Ishikawa (cell line): ENCODE measurements around the gene TNRC6C.

Experiments used
- CEBPB ChIP-seq: IDR thresholded peaks from 2 replicates; pipeline ENCODE4 v1.6.1; 2012
- CREB1 ChIP-seq: IDR thresholded peaks from 2 replicates; pipeline ENCODE4 v1.6.1; 2012; ENCODE audit warnings: low read depth
- EGR1 ChIP-seq: IDR thresholded peaks from 2 replicates; pipeline ENCODE4 v1.6.1; 2012
- EP300 ChIP-seq: IDR thresholded peaks from 2 replicates; pipeline ENCODE4 v1.6.1; 2012; ENCODE audit warnings: borderline replicate concordance
- FOXM1 ChIP-seq: IDR thresholded peaks from 2 replicates; pipeline ENCODE4 v1.6.1; 2012; ENCODE audit warnings: low read depth, borderline replicate concordance
- NFIC ChIP-seq: IDR thresholded peaks from 2 replicates; pipeline ENCODE4 v1.6.1; 2012
- RAD21 ChIP-seq: IDR thresholded peaks from 2 replicates; pipeline ENCODE4 v1.6.1; 2012; ENCODE audit warnings: low read depth
- TAF1 ChIP-seq: IDR thresholded peaks from 2 replicates; pipeline ENCODE4 v1.6.1; 2012; ENCODE audit warnings: low read depth, mild to moderate bottlenecking
- TCF12 ChIP-seq: IDR thresholded peaks from 2 replicates; pipeline ENCODE4 v1.6.1; 2012; ENCODE audit warnings: low read depth
- TEAD4 ChIP-seq: IDR thresholded peaks from 2 replicates; pipeline ENCODE4 v1.6.1; 2012
- YY1 ChIP-seq: IDR thresholded peaks from 2 replicates; pipeline ENCODE4 v1.6.1; 2012; ENCODE audit warnings: low read depth
- ZBTB7A ChIP-seq: IDR thresholded peaks from 2 replicates; pipeline ENCODE4 v1.6.1; 2012; ENCODE audit warnings: low read depth
- TF ChIP-seq, protein P1 (sequence below): IDR thresholded peaks from 2 replicates; pipeline ENCODE4 v1.6.1; 2012
- TF ChIP-seq, protein P2 (sequence below): IDR thresholded peaks from 2 replicates; pipeline ENCODE4 v1.6.1; 2012
- TF ChIP-seq, protein P3 (sequence below): IDR thresholded peaks from 2 replicates; pipeline ENCODE4 v1.6.1; 2012; ENCODE audit warnings: low read depth, mild to moderate bottlenecking

TNRC6C gene

DNA sequence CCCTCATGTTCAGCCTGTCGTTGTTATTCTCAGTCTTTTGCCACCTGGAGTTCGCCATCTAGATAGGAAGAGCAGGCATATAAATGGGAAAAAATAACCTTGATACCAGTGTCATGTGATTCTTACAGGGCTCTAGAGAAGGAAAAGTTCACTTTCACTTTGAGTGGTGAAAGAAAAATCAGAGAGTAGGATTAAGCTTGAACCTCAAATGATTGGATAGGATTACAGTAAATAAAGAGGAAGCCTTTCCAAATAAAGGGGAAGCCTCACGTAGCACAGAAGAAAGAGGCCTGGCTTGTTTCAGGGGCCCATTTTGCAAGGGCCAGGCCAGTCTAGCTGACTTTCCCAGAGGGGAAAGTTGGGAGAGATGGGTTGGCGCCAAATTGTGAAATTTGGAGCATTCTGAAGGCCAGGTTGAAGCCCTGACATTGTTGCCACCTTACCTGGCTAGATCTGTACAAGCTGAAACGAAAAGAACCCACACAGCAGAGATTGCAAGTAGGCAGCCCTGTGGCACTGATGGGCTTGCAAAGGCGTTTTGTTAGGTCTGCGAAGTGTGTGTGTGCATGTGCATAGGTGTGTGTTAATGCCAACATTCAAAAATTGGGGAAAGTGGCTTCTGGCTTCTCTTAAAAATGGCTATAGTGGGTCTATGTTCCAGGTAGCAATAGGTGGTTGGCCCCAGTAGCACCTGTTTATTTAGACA is 131.2 kb downstream of the TNRC6C start:
- no peak for TF ChIP-seq CREB1
- TF ChIP-seq EP300, result no peak
- TF ChIP-seq, protein P1, sequence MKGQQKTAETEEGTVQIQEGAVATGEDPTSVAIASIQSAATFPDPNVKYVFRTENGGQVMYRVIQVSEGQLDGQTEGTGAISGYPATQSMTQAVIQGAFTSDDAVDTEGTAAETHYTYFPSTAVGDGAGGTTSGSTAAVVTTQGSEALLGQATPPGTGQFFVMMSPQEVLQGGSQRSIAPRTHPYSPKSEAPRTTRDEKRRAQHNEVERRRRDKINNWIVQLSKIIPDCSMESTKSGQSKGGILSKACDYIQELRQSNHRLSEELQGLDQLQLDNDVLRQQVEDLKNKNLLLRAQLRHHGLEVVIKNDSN, result no peak
- no peak for TF ChIP-seq RAD21
- no peak for TF ChIP-seq TCF12
- no peak for TF ChIP-seq NFIC
- TF ChIP-seq CEBPB, result no peak
- TF ChIP-seq, protein P2, sequence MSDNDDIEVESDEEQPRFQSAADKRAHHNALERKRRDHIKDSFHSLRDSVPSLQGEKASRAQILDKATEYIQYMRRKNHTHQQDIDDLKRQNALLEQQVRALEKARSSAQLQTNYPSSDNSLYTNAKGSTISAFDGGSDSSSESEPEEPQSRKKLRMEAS, result no peak
- TF ChIP-seq ZBTB7A, result no peak
- TF ChIP-seq YY1, result no peak
- no peak for TF ChIP-seq TAF1
- no peak for TF ChIP-seq FOXM1
- TF ChIP-seq, protein P3, sequence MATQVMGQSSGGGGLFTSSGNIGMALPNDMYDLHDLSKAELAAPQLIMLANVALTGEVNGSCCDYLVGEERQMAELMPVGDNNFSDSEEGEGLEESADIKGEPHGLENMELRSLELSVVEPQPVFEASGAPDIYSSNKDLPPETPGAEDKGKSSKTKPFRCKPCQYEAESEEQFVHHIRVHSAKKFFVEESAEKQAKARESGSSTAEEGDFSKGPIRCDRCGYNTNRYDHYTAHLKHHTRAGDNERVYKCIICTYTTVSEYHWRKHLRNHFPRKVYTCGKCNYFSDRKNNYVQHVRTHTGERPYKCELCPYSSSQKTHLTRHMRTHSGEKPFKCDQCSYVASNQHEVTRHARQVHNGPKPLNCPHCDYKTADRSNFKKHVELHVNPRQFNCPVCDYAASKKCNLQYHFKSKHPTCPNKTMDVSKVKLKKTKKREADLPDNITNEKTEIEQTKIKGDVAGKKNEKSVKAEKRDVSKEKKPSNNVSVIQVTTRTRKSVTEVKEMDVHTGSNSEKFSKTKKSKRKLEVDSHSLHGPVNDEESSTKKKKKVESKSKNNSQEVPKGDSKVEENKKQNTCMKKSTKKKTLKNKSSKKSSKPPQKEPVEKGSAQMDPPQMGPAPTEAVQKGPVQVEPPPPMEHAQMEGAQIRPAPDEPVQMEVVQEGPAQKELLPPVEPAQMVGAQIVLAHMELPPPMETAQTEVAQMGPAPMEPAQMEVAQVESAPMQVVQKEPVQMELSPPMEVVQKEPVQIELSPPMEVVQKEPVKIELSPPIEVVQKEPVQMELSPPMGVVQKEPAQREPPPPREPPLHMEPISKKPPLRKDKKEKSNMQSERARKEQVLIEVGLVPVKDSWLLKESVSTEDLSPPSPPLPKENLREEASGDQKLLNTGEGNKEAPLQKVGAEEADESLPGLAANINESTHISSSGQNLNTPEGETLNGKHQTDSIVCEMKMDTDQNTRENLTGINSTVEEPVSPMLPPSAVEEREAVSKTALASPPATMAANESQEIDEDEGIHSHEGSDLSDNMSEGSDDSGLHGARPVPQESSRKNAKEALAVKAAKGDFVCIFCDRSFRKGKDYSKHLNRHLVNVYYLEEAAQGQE, result no peak
- no peak for TF ChIP-seq TEAD4

DNA sequence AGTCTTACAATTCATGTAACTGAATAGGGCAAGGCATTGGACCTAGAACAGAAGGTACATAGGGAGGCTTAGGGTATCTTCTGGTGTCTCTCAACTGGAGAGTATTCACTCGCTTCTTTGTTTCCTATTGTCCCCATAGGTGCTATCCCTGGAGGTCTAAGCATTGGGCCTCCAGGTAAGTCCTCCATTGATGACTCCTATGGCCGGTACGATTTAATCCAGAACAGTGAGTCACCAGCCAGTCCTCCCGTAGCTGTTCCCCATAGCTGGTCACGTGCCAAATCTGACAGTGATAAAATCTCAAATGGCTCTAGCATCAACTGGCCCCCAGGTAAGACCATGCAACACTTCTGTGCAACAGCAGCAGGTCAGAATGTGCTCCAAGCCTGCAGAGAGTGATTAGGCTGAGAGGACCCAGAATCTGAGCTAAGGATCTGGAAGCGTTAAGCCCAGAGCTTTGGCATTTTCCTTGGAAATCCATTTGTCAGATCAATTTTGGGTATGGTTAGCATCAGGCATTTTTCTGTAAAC is 134.4 kb downstream of the TNRC6C start:
- no peak for TF ChIP-seq EGR1
- TF ChIP-seq TAF1, result no peak
- TF ChIP-seq CEBPB, result no peak
- TF ChIP-seq ZBTB7A, result no peak
- no peak for TF ChIP-seq FOXM1

GRCh38 chr17:78095035-78095434 is 136.5 kb downstream of the TNRC6C start:
- TF ChIP-seq TCF12 (no peak), EGR1 (no peak), EP300 (no peak), CEBPB (no peak), ZBTB7A (no peak), TEAD4 (no peak), YY1 (no peak), NFIC (no peak), TAF1 (no peak), FOXM1 (no peak), CREB1 (no peak), RAD21 (no peak)
- TF ChIP-seq, protein P3, result no peak
- TF ChIP-seq, protein P2, result no peak
- TF ChIP-seq, protein P1, result no peak

DNA sequence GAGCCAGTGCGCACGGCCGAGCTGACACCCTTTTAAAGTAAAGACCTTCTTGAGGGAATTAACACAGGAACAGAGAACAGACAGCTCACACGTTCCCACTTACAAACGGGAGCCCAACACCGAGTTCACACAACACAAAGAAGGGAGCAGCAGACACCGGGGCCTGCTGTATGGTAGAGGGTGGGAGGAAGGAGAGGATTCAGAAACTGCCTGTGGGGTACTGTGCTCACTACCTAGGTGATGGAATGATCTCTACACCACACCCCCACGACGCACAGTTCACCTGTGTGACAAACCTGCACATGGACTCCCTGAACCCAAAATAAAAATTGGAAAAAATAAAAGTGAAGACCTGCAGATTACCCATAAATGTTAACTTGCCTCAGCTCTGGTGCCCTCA is 137.6 kb downstream of the TNRC6C start:
- TF ChIP-seq, protein P3, result no peak

- TF ChIP-seq EP300 (no peak), RAD21 (no peak), CREB1 (no peak), TCF12 (no peak), NFIC (no peak), ZBTB7A (no peak), EGR1 (no peak), TAF1 (no peak), CEBPB (no peak), FOXM1 (no peak), TEAD4 (no peak), YY1 (no peak)
- TF ChIP-seq, protein P2, result no peak
- TF ChIP-seq, protein P1, result no peak
- TF ChIP-seq, protein P3, result no peak
These were observed 142.6 kb downstream of the TNRC6C start for GRCh38 chr17:78101112-78101511.
